K562 (cell line): ENCODE data around the gene UBE2E2. TPM values are rescaled to one million over a fixed set of nuclear protein-coding genes. Genes with fewer than 3 reads are reported as not detected.

Source experiments
- CBX1 ChIP-seq: sonication (generic); IDR thresholded peaks from 2 replicates; pipeline ENCODE4 v1.6.1; 2016; ENCODE audit warnings: antibody characterized with exemption, low read depth, mild to moderate bottlenecking
- CBX2 ChIP-seq: fragments of 200-600 bp; sonication (generic); IDR thresholded peaks from one replicate; pipeline ENCODE4 v1.6.1; 2012; ENCODE audit warnings: mild to moderate bottlenecking, low read length, inconsistent platforms; ENCODE audit not compliant: insufficient read depth, poor library complexity, severe bottlenecking
- CXXC5 ChIP-seq: fragments of 250-450 bp; sonication (Bioruptor Pico); IDR thresholded peaks from 2 replicates; pipeline ENCODE4 v1.8.0; 2022; ENCODE audit warnings: inconsistent platforms, mild to moderate bottlenecking, moderate library complexity
- EHMT2 ChIP-seq: fragments of 450-650 bp; IDR thresholded peaks from 2 replicates; pipeline ENCODE4 v1.6.1; 2018; ENCODE audit warnings: antibody characterized with exemption
- EP300 ChIP-seq: IDR thresholded peaks from 2 replicates; pipeline ENCODE4 v1.6.1; 2012; ENCODE audit warnings: low read length, improper control_type of control experiment
- FOXP1 ChIP-seq: sonication (generic); formaldehyde crosslinking; IDR thresholded peaks from 2 replicates; pipeline ENCODE4 v1.8.0; 2022; ENCODE audit warnings: mild to moderate bottlenecking, missing genetic modification reagents
- GATAD2B ChIP-seq: fragments of 450-650 bp; IDR thresholded peaks from 2 replicates; pipeline ENCODE4 v1.6.1; 2017; ENCODE audit warnings: mild to moderate bottlenecking, borderline replicate concordance
- HBP1 ChIP-seq: fragments of 450-650 bp; formaldehyde crosslinking; IDR thresholded peaks from 2 replicates; pipeline ENCODE4 v1.4.0; 2022; ENCODE audit warnings: missing genetic modification characterization
- JUNB ChIP-seq: fragments of 450-650 bp; formaldehyde crosslinking; conservative IDR thresholded peaks from 2 replicates; pipeline ENCODE4 v1.4.0; 2020; ENCODE audit warnings: mild to moderate bottlenecking
- MBD2 ChIP-seq: sonication (generic); IDR thresholded peaks from 2 replicates; pipeline ENCODE4 v1.6.1; 2016; ENCODE audit warnings: low read depth, borderline replicate concordance
- NEUROD1 ChIP-seq: fragments of 150-350 bp; IDR thresholded peaks from 2 replicates; pipeline ENCODE4 v1.6.1; 2014; ENCODE audit warnings: borderline replicate concordance, low read length, low read depth; ENCODE audit not compliant: partially characterized antibody
- NFYB ChIP-seq: IDR thresholded peaks from 2 replicates; pipeline ENCODE4 v1.6.1; 2011; ENCODE audit warnings: mild to moderate bottlenecking, moderate library complexity; ENCODE audit not compliant: insufficient read length; ENCODE audit errors: extremely low read depth
- PHF20 ChIP-seq: fragments of 450-650 bp; IDR thresholded peaks from 2 replicates; pipeline ENCODE4 v1.6.1; 2018; ENCODE audit not compliant: partially characterized antibody
- PRMT5 ChIP-seq: sonication (generic); formaldehyde crosslinking; IDR thresholded peaks from 2 replicates; pipeline ENCODE4 v1.5.0; 2020; ENCODE audit warnings: missing genetic modification reagents
- RFX7 ChIP-seq: fragments of 250-450 bp; sonication (Bioruptor Pico); IDR thresholded peaks from 2 replicates; pipeline ENCODE4 v1.5.1; 2021; ENCODE audit warnings: mild to moderate bottlenecking
- SAFB ChIP-seq: fragments of 200-400 bp; formaldehyde crosslinking; IDR thresholded peaks from 2 replicates; pipeline ENCODE4 v1.6.1; 2017; ENCODE audit warnings: low read depth, low read length, borderline replicate concordance
- SAFB2 ChIP-seq: fragments of 200-400 bp; formaldehyde crosslinking; IDR thresholded peaks from 2 replicates; pipeline ENCODE4 v1.6.1; 2018; ENCODE audit warnings: borderline replicate concordance, low read length, low read depth, moderate library complexity; ENCODE audit not compliant: severe bottlenecking
- SIN3A ChIP-seq, 2 experiments: fragments of 150-350 bp in 1 of 2; IDR thresholded peaks; 2 replicates each; pipeline ENCODE4 v1.6.1; 2011 to 2016; ENCODE audit warnings: borderline replicate concordance in 2 of 2, low read depth in 2 of 2, low read length in 2 of 2, mild to moderate bottlenecking in 2 of 2, moderate library complexity in 2 of 2; ENCODE audit not compliant: control insufficient read depth in 1 of 2
- SRSF9 ChIP-seq: fragments of 200-400 bp; formaldehyde crosslinking; IDR thresholded peaks from 2 replicates; pipeline ENCODE4 v1.6.1; 2017; ENCODE audit warnings: low read depth, low read length, borderline replicate concordance
- THRA ChIP-seq: fragments of 450-650 bp; IDR thresholded peaks from 2 replicates; pipeline ENCODE4 v1.6.1; 2017; ENCODE audit warnings: mild to moderate bottlenecking, moderate library complexity
- TRIM24 ChIP-seq, 2 experiments: fragments of 450-650 bp; IDR thresholded peaks; 2 replicates each; pipeline ENCODE4 v1.6.1; 2016
- VEZF1 ChIP-seq: fragments of 200-800 bp; sonication (Bioruptor generic); IDR thresholded peaks from 2 replicates; pipeline ENCODE4 v1.6.1; 2017; ENCODE audit warnings: missing genetic modification characterization, missing compliant biosample characterization
- ZNF224 ChIP-seq: sonication (generic); formaldehyde crosslinking; IDR thresholded peaks from 2 replicates; pipeline ENCODE4 v1.8.0; 2022; ENCODE audit warnings: mild to moderate bottlenecking, missing genetic modification reagents
- ZNF282 ChIP-seq: sonication (generic); formaldehyde crosslinking; IDR thresholded peaks from 2 replicates; pipeline ENCODE4 v1.8.1; 2023; ENCODE audit warnings: missing genetic modification reagents
- ZNF764 ChIP-seq: fragments of 250-450 bp; sonication (Bioruptor Pico); IDR thresholded peaks from 2 replicates; pipeline ENCODE4 v1.4.0; 2020; ENCODE audit warnings: low read depth, mild to moderate bottlenecking, moderate library complexity
- ZNF77 ChIP-seq: fragments of 250-450 bp; sonication (Bioruptor Pico); IDR thresholded peaks from 2 replicates; pipeline ENCODE4 v1.5.0; 2020
- polyA plus RNA-seq, 8 experiments: library from polyadenylated mRNA; depleted of rRNA in 4 of 8; stranded (reverse) in 5 of 8; unstranded in 3 of 8; fragments of >200 nt; fragmentation: Nextera tagmentation in 2 of 8; fragmentation: Illumina TruSeq in 1 of 8; extraction: Ambion mirVana in 2 of 8; extraction: Trizol in 1 of 8; gene quantifications; 2 replicates each; pipeline versions ENCODE4 v1.2.1 to v1.2.3, GENCODE V29; 2011 to 2014; ENCODE audit warnings: inconsistent platforms in 1 of 8, missing spikeins in 1 of 8
- total RNA-seq, 7 experiments: library from RNA; depleted of rRNA in 6 of 7; stranded (reverse); fragments of >200 nt in 6 of 7; fragmentation: Illumina TruSeq in 2 of 7; extraction: Trizol in 2 of 7; gene quantifications; 2 replicates each; pipeline versions ENCODE4 v1.2.1 to v1.2.3, GENCODE V29; 2011 to 2021; ENCODE audit warnings: low replicate concordance in 1 of 7

UBE2E2 gene
- total and polyA plus RNA-seq, 9 of the 15 experiments (the other 6 are each of a cell fraction or from before 2014, with no cell fraction given) = 0.22 to 5.1 (median 1.9) TPM

- TF ChIP-seq HBP1 (CRISPR knock-in tag) = no peak
- TF ChIP-seq ZNF764 (CRISPR knock-in tag) = no peak
- peak; percentile 76; the same call in 1 of the 2 replicates for TF ChIP-seq GATAD2B
- no peak for TF ChIP-seq EP300
- TF ChIP-seq VEZF1 (CRISPR knock-in tag) = peak; percentile 91
- no peak for TF ChIP-seq PHF20
- TF ChIP-seq MBD2 = no peak
- no peak for TF ChIP-seq ZNF224 (CRISPR knock-in tag)
- no peak for TF ChIP-seq THRA
- TF ChIP-seq PRMT5 = no peak
- no peak for TF ChIP-seq SAFB2
- no peak for TF ChIP-seq EHMT2
- no peak for TF ChIP-seq RFX7 (CRISPR knock-in tag)
- TF ChIP-seq SRSF9 = no peak
- TF ChIP-seq SAFB = 0 out of 2 replicates have a peak, but pooled peaks have one; percentile 29
- no peak for TF ChIP-seq NEUROD1
- peak; percentile 80 for TF ChIP-seq CXXC5 (CRISPR knock-in tag)
- TF ChIP-seq TRIM24 (IDR thresholded peaks at IDR 0.05) = 0 out of 4 replicates have a peak, but pooled peaks of 1 of the 2 experiments have one; percentile 26
- no peak for TF ChIP-seq JUNB
- no peak for TF ChIP-seq SIN3A (IDR thresholded peaks at IDR 0.05; ENCODE audit: borderline replicate concordance in 2 of 2, control insufficient read depth in 1 of 2, low read depth in 2 of 2, low read length in 2 of 2)
- no peak for TF ChIP-seq ZNF282
- TF ChIP-seq CBX2 = no peak
- TF ChIP-seq NFYB = no peak
- no peak for TF ChIP-seq CBX1
- no peak for TF ChIP-seq FOXP1 (CRISPR knock-in tag)
- TF ChIP-seq ZNF77 (CRISPR knock-in tag) = no peak
Observed at GRCh38 chr3:23202921-23203707, at the start of gene UBE2E2 (continued).
